Mammary epithelial cell (primary cell): Measurements from ENCODE around the gene ERICH4.

ENCODE experiments used
- EZH2 ChIP-seq: IDR thresholded peaks from 2 replicates; pipeline ENCODE4 v1.6.1; 2012; ENCODE audit warnings: low read length, inconsistent platforms, borderline replicate concordance
- TF ChIP-seq, protein P1 (sequence below), 2 donors: IDR thresholded peaks in 1 of 2; conservative IDR thresholded peaks in 1 of 2; 2 replicates each; pipeline ENCODE4 v1.5.1; 2011 to 2012; ENCODE audit warnings: inconsistent platforms in 2 of 2, low read length in 2 of 2, mild to moderate bottlenecking in 2 of 2, control low read depth in 1 of 2, low read depth in 1 of 2; ENCODE audit not compliant: insufficient read depth in 1 of 2; ENCODE audit errors: extremely low read depth in 1 of 2

DNA sequence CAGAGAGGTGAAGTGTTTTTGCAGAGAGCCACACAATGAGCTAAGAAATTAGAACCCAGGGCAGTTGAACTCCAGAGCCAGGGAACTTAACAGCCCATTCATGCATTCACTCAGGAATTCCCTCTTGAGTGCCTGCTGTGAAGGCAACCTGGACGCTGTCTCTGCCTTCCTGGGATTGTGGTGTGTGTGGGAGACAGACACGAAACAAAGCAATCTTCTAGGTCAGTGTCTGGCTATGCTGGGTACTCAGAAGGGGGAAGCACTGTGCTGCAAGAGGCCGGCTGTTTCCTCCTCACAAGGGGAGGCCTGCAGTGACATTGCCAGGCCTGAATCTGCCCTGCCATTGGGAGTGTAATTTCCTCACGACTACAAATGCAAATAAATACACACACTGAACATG, 35.7 kb upstream of the ERICH4 start:
- TF ChIP-seq, protein P1, sequence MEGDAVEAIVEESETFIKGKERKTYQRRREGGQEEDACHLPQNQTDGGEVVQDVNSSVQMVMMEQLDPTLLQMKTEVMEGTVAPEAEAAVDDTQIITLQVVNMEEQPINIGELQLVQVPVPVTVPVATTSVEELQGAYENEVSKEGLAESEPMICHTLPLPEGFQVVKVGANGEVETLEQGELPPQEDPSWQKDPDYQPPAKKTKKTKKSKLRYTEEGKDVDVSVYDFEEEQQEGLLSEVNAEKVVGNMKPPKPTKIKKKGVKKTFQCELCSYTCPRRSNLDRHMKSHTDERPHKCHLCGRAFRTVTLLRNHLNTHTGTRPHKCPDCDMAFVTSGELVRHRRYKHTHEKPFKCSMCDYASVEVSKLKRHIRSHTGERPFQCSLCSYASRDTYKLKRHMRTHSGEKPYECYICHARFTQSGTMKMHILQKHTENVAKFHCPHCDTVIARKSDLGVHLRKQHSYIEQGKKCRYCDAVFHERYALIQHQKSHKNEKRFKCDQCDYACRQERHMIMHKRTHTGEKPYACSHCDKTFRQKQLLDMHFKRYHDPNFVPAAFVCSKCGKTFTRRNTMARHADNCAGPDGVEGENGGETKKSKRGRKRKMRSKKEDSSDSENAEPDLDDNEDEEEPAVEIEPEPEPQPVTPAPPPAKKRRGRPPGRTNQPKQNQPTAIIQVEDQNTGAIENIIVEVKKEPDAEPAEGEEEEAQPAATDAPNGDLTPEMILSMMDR (conservative IDR thresholded peaks at IDR 0.05 in 1 of 2, IDR thresholded peaks at IDR 0.05 in 1 of 2; ENCODE audit: extremely low read depth in 1 of 2, insufficient read depth in 1 of 2, low read depth in 1 of 2, low read length in 2 of 2): no peak
- TF ChIP-seq EZH2: no peak
